Activated CD4-positive, alpha-beta T cell treated with anti-CD3 and anti-CD28 coated beads, Interleukin-2, amount 50 U/mL, for 24 hours (primary cell): ENCODE measurements around the gene SLC16A9.
"Not testable (repeated sequence)": the region's sequence is repeated elsewhere in the genome, so short reads cannot be mapped to it uniquely, and the experiment has no call there.

ENCODE experiments used
- DNase-seq, 2 donors: peaks; one replicate each; pipeline ENCODE4 v3.0.0-alpha.2; 2020; ENCODE audit warnings: low read depth in 1 of 2, low spot score in 1 of 2

Gene SLC16A9

GRCh38 chr10:59677253-59677831 is 32.3 kb downstream of the SLC16A9 start:
- DNase-seq: no peak

- DNase-seq: no peak
Observed at GRCh38 chr10:59675812-59676211, 33.8 kb downstream of the SLC16A9 start.

GRCh38 chr10:59674215-59674836 is 35.3 kb downstream of the SLC16A9 start:
- DNase-seq: no peak

DNA sequence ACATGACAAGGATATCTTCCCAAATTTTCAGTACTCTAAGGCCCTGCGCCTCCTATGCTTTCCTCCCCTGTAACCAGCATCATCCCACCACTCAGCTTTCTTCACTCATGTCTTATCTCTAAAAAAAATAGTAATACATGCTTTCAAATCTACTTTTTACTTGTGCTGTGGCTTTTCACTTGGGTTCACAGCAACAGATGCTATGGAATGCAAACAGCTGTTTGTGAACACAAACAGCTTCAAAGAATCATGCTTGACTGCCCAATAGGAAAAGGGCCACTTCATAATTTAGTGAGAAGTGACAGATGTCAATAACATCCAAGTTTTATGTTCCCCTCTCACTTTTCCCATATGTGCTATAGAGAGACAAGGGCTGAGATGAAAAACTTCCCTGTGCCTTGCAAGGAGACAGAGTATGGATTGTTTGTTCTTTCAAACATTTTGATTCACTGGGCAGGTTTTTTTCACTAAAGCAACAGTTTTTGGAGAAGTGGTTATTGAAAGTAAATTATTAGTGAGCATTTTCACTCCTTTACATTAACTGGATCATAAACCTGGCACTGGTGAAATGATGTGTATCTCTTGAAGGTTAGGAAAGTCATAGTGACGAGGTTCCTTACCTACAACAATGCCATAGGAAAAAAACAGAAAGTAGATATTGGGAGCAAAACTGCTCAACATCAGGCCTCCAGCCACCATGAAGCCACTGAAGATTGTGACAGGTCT is 37.3 kb downstream of the SLC16A9 start:
- DNase-seq: no peak

DNA sequence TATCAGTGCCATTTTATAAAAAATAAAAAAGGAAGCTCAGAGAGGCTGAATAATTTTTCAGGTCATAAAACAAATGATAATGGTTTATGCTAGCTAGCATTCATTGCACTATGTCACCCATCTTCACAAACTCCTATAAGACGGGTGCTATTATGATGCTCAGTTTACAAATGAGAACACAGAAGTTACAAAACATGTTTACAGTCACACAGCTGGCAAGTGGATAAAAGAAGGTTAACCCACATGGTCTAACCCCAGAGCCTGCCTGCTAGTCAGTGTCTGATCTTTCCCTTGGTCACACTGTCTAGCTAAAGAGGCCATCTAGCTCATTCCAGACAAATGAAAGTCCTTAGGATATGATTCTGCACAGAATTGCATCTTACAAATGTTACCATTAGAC is 39.4 kb downstream of the SLC16A9 start:
- no peak for DNase-seq

DNA sequence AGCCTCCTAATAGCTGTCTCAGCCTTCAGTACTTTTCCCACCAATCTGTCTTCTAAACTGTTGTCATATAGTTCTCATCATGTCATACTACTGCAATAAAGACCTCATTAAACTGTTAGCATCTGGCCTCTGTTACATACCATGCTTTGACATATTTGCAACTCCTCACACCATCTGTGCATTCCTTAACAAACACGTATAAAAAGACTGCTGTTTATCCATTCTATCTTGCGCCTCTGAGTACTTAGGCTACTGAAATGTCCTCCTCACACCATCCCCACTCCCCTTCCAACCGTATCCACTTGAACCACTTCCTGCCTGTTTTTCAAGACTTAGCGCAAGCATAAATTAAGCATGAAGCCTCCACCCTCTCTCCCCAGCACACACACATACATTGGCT is 41.6 kb downstream of the SLC16A9 start:
- DNase-seq: no peak

DNA sequence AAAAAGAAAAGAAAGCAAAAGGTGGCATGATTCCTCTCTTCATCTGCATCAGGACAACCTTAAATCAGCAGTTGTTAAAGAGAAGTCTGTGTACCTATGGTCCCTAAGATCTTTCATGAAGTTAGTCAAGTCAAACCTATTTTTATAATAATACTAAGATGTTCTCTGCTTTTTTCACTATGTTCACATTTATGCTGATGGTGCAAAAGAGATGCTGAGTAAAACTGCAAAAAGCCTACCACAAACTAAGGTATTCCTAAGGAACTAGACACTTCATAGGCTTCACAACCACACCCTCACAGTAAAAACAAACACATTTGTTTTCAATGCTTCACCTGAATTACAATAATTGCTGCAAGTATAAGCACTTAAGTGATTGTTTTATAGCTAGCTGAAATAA is 43.3 kb downstream of the SLC16A9 start:
- DNase-seq: no peak

- not testable (repeated sequence) for DNase-seq
Observed at GRCh38 chr10:59663213-59663612, 46.4 kb downstream of the SLC16A9 start.

GRCh38 chr10:59657724-59658123 is 51.9 kb downstream of the SLC16A9 start:
- DNase-seq: no peak

- DNase-seq: no peak
Observed at GRCh38 chr10:59655309-59655708, 54.3 kb downstream of the SLC16A9 start.

DNA sequence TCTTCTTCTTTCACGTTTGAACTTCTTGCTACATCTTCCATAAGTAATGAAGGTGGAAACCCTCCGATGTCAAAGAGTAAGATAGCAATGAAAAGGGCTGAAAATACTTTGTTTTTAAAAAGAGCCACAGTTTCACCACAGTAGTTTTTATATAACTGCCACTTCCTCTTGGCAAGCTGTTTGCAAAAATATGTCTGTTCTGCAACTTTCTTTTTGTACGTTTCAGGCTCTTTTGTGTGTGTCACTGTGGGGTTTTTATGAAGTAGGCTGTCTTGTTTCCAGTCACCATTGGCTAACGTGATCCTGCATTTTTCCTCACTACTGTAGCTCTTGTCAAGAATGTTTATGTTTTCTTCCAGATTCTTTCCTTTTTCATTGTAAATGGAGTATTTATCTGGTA is 55.6 kb downstream of the SLC16A9 start:
- DNase-seq: no peak

GRCh38 chr10:59651902-59652301 is 57.7 kb downstream of the SLC16A9 start:
- DNase-seq: no peak

- no peak for DNase-seq
Observed at GRCh38 chr10:59649606-59650346, 59.9 kb downstream of the SLC16A9 start.

GRCh38 chr10:59648711-59649201 is 60.9 kb downstream of the SLC16A9 start:
- no peak for DNase-seq

- DNase-seq: no peak
Observed at GRCh38 chr10:59644841-59645240, 64.8 kb downstream of the SLC16A9 start.

GRCh38 chr10:59641688-59642087 is 68.0 kb downstream of the SLC16A9 start:
- not testable (repeated sequence) for DNase-seq

GRCh38 chr10:59635502-59636290 is 74.0 kb downstream of the SLC16A9 start:
- DNase-seq: no peak

- DNase-seq: no peak
Observed at GRCh38 chr10:59634102-59634501, 75.5 kb downstream of the SLC16A9 start.

- no peak for DNase-seq
Observed at GRCh38 chr10:59633063-59633462, 76.6 kb downstream of the SLC16A9 start.

DNA sequence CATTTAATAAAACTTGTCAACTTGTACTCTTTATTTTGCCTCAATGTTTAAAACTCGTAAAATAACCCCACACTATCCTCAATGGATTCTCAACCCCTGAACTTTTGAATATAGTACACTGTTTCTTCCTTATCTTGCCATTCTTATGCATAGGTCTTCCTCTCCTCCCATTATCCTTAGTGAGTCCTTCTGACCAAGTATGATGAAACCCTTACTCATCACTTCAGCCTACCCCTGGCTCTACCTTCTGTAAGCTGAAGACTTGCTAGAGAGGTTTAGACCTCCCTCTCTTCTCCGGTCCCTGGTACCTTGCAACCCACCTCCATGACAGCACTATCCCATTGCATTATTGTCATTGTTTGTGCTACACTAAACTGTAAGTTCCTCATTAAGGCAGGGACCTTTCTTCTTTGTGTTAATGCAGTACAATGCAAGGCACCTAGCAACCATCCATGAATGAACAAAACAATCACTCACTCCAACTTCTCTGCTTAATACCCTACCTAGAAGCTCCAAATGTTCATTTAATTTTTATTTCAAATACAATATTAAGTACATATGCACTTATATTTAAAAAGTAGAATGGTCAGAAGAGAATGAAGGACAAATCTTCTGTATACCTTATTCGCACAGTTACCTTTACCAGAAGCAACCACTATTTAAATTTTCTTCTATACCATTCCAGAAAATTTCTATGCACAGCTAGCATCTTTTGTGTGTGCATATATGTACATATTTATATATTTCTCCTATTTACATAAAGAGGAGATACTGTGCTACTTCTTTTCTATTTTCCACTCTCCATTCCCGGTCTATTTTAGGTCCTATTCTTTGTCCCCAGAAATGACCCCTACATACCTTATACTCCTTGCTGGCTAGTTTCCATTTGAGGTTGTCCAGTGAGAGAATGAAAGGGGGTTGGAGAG is 77.5 kb downstream of the SLC16A9 start:
- DNase-seq: no peak
